Measurements from ENCODE around the gene ST8SIA6.

DNA sequence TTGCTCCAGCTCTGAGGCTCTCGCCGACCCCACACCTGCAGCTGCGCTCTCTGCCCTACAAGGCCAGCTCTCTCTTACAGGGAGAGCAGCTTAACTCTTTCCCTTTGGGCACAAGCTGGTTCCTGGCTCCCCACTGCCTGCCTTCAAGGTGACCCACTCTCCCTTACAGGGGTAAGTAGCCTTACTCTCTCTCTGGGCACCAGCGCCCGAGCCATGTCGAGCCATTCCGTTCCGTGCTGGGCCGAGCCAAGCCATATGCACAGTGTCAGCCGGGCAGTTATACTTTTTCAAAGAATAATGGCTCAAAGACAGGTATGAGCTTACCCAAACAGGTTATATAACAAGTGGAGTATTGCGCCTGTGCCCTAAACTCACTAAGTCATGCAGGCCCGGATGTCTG is 181.7 kb downstream of the ST8SIA6 start:
- TF ChIP-seq, protein P1, sequence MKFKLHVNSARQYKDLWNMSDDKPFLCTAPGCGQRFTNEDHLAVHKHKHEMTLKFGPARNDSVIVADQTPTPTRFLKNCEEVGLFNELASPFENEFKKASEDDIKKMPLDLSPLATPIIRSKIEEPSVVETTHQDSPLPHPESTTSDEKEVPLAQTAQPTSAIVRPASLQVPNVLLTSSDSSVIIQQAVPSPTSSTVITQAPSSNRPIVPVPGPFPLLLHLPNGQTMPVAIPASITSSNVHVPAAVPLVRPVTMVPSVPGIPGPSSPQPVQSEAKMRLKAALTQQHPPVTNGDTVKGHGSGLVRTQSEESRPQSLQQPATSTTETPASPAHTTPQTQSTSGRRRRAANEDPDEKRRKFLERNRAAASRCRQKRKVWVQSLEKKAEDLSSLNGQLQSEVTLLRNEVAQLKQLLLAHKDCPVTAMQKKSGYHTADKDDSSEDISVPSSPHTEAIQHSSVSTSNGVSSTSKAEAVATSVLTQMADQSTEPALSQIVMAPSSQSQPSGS (IDR thresholded peaks at IDR 0.05; ENCODE audit: low read length) = no peak
- no peak for TF ChIP-seq BRCA1 (IDR thresholded peaks at IDR 0.05; ENCODE audit: low read depth, low read length)
- TF ChIP-seq, protein P2, sequence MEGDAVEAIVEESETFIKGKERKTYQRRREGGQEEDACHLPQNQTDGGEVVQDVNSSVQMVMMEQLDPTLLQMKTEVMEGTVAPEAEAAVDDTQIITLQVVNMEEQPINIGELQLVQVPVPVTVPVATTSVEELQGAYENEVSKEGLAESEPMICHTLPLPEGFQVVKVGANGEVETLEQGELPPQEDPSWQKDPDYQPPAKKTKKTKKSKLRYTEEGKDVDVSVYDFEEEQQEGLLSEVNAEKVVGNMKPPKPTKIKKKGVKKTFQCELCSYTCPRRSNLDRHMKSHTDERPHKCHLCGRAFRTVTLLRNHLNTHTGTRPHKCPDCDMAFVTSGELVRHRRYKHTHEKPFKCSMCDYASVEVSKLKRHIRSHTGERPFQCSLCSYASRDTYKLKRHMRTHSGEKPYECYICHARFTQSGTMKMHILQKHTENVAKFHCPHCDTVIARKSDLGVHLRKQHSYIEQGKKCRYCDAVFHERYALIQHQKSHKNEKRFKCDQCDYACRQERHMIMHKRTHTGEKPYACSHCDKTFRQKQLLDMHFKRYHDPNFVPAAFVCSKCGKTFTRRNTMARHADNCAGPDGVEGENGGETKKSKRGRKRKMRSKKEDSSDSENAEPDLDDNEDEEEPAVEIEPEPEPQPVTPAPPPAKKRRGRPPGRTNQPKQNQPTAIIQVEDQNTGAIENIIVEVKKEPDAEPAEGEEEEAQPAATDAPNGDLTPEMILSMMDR (IDR thresholded peaks at IDR 0.05 in 2 of 3, conservative IDR thresholded peaks at IDR 0.05 in 1 of 3; ENCODE audit: control insufficient read depth in 2 of 3, extremely low read depth in 1 of 3, insufficient read depth in 1 of 3, low read depth in 3 of 3, low read length in 3 of 3) = no peak

All from GM12878 (cell line).